GM10847 (cell line): Measurements from ENCODE around the gene ANTXR1.

Source experiments
- POLR2A ChIP-seq: IDR thresholded peaks from 2 replicates; pipeline ENCODE4 v1.6.1; 2011; ENCODE audit not compliant: insufficient read length; ENCODE audit errors: extremely low read depth

ANTXR1 gene

GRCh38 chr2:69020496-69021426, 7.8 kb downstream of the ANTXR1 start:
- TF ChIP-seq POLR2A, result no peak

DNA sequence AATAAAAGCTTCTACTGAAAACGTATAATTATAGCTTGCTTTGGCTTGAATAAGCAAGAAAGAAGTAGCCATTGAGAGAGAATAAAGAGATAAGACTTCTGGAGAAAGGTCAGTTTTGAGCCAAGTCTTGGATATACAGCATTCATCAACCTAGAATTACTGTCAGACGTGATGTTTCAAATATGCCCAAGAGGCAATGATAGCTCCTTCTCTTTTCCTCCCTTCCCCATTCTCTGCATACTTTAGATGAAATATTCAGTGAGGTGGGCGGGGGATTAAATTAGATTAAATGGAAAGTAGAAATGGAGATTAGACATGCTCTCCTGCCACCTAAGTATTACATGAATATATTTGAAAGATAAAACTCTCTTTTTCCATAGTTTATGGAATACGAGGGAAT, 8.7 kb downstream of the ANTXR1 start:
- TF ChIP-seq POLR2A, result no peak

DNA sequence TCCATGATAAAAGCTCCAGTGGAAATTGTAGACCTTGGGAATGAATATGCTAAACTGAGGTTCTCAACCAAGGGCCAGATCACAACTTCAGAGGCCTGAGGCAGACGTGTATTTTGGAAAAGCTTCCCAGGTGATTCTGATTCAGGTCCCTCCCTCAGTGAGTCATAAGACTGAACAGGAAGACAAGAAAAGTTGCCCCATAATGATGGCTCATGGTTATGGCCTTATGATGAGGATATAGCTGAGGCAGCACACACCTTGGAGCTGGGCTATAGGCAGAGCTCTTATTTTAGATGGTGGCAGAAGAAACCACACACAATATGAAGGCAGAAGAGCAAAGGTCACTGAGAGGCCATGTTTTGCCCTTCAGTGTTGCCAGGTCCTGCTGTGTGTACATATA, 9.6 kb downstream of the ANTXR1 start:
- TF ChIP-seq POLR2A, result no peak

DNA sequence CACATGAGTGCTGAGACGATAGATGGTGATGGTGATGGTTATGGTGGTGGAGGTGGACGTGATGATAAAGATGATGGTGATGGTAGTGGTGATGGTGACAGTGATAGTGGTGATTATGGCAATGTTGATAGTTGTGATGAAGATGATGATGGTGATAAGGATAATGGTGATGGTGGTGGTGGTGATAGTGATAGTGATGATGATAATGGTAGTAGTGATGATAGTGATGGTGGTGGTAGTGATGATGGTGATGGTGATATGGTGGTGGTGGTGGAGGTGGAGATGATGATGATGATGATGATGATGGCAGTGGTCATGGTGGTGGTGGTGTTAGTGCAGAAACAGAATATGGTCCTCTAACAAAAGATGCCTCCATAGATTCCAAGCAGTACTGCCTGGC, 10.3 kb downstream of the ANTXR1 start:
- TF ChIP-seq POLR2A, result no peak

GRCh38 chr2:69026026-69026425, 13.0 kb downstream of the ANTXR1 start:
- no peak for TF ChIP-seq POLR2A

GRCh38 chr2:69026691-69027459, 13.9 kb downstream of the ANTXR1 start:
- no peak for TF ChIP-seq POLR2A

DNA sequence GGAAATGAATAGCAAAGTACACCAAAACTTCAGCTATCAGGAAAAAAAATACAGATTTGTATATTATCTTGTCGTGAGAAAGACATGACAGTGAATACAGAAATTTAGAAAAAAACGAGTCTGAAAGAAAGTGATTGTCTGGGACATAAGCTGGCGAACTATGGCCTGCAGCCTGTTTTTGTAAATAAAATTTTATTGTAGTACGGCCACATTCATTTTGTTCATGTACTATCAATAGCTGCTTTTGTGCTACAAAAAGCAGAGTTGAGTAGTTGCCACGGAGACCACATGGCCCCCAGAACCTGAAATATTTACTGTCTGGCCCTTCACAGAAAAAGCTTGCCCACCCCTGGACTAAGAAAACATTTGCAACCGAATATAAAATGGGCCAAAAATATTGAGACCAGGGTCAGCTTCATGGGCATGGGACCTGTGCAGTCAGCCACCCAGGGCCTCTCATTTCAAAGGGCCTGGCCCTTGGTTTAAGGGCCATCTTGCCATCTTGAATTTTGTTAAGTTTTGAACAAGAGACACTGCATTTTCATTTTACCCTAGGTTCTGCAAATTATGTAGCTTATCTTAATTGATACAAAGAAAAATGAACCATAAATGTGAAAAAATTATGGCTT, 17.9 kb downstream of the ANTXR1 start:
- no peak for TF ChIP-seq POLR2A

DNA sequence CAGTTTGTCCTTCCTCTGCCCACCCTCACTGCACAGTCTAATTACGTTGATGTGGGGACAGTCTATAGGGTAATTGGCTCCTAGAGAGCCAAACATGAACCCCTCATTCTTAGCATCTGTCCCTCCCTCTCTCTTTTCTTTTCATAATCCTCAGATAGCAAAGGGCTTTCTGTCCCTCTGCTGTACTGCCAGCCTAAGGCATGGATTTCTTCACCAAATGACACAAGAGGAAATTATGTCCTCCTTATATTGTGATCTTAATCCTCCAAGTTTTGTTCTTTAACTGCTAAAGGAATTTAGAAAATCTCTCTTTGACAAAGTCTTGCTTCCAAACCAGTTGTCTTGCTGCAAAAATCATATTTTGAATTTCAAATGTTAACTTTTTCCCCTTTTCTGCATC, 18.5 kb downstream of the ANTXR1 start:
- TF ChIP-seq POLR2A, result no peak

DNA sequence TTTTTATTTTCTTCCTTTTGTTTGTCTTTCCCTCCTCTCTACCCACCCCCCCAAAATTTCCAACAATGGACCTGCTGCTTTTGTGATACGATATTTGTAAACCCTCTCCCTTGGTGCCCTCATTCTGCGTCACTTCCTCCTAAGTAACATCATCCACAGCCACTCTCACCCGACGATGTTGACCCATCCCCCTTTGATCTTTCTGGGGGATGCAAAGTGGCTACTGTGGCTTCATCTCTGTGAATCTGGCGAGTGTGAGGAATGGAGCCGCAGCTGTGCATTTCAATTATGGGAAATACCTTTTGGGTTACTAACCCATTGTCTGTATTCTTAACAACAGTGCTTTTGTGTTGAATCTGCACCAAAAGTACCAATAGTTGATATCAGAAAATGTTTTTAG, 19.4 kb downstream of the ANTXR1 start:
- no peak for TF ChIP-seq POLR2A

GRCh38 chr2:69033461-69034095, 20.6 kb downstream of the ANTXR1 start:
- TF ChIP-seq POLR2A, result no peak

- no peak for TF ChIP-seq POLR2A
These were observed 21.1 kb downstream of the ANTXR1 start for GRCh38 chr2:69034122-69034521.

DNA sequence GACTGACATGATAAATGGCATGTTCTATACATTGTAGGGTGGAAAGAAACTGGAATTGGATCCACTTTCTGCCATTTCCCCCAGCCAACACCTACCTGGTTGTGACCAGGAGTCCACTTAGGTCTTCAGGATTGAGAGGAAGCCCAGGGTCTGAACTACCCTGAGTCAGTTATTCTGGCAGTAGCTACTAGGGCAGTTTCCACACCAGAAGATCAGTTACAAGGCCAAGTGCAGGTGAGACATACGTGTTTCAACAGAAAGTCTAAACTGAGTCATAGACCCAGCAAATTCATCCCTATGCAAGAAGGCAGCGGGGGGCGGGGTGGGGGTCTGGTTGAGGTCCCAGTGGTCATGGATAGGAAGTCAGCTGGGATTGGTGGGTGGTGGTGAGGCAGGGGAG, 21.9 kb downstream of the ANTXR1 start:
- TF ChIP-seq POLR2A, result no peak

DNA sequence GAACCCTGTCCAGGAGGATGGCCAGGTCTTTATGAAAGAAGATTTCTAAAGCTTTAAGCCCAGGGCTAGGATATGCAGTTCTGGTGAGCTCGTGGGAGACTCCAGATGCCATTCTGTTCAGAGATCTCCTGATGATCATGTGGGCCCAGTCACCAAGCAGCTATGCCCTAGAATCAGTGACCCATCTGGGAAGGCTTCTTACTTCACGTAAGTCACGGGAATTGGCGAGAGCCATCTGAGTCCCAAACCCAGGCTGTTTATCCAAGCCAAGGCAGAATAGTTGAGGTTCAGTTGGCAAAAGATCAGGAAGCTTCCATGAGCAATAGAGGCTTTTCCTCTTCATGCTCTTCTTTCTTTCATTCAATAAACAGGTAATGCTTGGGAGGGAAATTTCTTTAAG, 23.9 kb downstream of the ANTXR1 start:
- no peak for TF ChIP-seq POLR2A

DNA sequence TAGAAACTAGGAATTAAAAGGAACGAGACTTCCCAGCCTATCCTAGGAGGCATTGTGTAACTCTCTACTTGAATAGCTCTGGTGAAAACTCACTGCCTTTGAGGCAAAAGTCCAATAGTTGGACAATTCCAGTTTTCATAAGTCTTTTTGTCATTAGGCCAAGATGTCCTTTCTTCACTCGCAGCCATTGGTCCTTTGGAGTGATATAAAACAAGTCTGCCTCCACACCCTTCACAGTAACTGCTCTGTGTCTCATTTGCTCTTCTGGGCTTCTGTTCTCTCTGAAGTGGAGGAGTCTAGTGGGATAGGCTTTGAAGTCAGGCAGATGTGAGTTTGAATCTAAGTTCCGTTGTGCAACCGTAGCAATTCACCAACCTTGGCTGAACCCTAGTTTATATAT, 28.2 kb downstream of the ANTXR1 start:
- TF ChIP-seq POLR2A, result no peak

GRCh38 chr2:69043736-69044400, 30.9 kb downstream of the ANTXR1 start:
- no peak for TF ChIP-seq POLR2A
